Calu3 (cell line): ENCODE data around the gene SLC45A3. TPM values are rescaled to one million over a fixed set of nuclear protein-coding genes. Genes with fewer than 3 reads are reported as not detected.

Source experiments
- BruUV-seq: library from RNA; stranded (reverse); fragments of 400-500 nt; replicated peaks from 2 replicates; lab custom pipeline; 2021; lab: Mats Ljungman, UMichigan
- CTCF ChIA-PET: fragments of 300-600 bp; sonication (Branson Sonifier 250); formaldehyde crosslinking; loops from one replicate; lab custom pipeline; 2022; ENCODE audit warnings: antibody characterized with exemption; lab: Charles Lee
- DNase-seq: peaks from one replicate; pipeline ENCODE4 v3.0.0; 2022
- H3K27ac Mint-ChIP-seq: one replicate; pipeline ENCODE4 v1.8.0; 2022; ENCODE audit warnings: mixed read lengths; ENCODE audit not compliant: unreplicated experiment
- H3K27me3 Mint-ChIP-seq: one replicate; pipeline ENCODE4 v1.8.0; 2022; ENCODE audit warnings: mixed read lengths; ENCODE audit not compliant: unreplicated experiment
- H3K36me3 Mint-ChIP-seq: one replicate; pipeline ENCODE4 v1.8.0; 2022; ENCODE audit warnings: mild to moderate bottlenecking, moderate library complexity, mixed read lengths; ENCODE audit not compliant: insufficient read depth, unreplicated experiment
- H3K4me1 Mint-ChIP-seq: one replicate; pipeline ENCODE4 v1.8.0; 2022; ENCODE audit warnings: mild to moderate bottlenecking, low read depth, mixed read lengths; ENCODE audit not compliant: unreplicated experiment
- H3K4me3 Mint-ChIP-seq: one replicate; pipeline ENCODE4 v1.8.0; 2022; ENCODE audit warnings: mild to moderate bottlenecking, low read depth, moderate library complexity, mixed read lengths; ENCODE audit not compliant: unreplicated experiment
- H3K9me3 Mint-ChIP-seq: one replicate; pipeline ENCODE4 v1.8.0; 2022; ENCODE audit warnings: low read depth, mixed read lengths; ENCODE audit not compliant: unreplicated experiment
- intact Hi-C: fragments of 100-400 bp; cut with micrococcal nuclease; formaldehyde crosslinking; loops from one replicate; pipeline ENCODE4 v1.10.0; 2022; ENCODE audit not compliant: unreplicated experiment
- total RNA-seq: library from RNA; stranded (reverse); gene quantifications from 2 replicates; pipeline ENCODE4 v1.2.3, GENCODE V29; 2022
- TF ChIP-seq, protein P1 (sequence below): fragments of 200-600 bp; IDR thresholded peaks from one replicate; pipeline ENCODE4 v1.8.0; 2022; ENCODE audit warnings: antibody characterized with exemption; ENCODE audit not compliant: unreplicated experiment

SLC45A3 gene
- total RNA-seq, 1 experiment from 2014 or later, result 27.5 TPM

- intact Hi-C loops, result no loop called here
- TF ChIP-seq, protein P1, sequence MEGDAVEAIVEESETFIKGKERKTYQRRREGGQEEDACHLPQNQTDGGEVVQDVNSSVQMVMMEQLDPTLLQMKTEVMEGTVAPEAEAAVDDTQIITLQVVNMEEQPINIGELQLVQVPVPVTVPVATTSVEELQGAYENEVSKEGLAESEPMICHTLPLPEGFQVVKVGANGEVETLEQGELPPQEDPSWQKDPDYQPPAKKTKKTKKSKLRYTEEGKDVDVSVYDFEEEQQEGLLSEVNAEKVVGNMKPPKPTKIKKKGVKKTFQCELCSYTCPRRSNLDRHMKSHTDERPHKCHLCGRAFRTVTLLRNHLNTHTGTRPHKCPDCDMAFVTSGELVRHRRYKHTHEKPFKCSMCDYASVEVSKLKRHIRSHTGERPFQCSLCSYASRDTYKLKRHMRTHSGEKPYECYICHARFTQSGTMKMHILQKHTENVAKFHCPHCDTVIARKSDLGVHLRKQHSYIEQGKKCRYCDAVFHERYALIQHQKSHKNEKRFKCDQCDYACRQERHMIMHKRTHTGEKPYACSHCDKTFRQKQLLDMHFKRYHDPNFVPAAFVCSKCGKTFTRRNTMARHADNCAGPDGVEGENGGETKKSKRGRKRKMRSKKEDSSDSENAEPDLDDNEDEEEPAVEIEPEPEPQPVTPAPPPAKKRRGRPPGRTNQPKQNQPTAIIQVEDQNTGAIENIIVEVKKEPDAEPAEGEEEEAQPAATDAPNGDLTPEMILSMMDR, result no peak
- no TSS peak for BruUV-seq
Observed at GRCh38 chr1:205652984-205653383, 27.3 kb downstream of the SLC45A3 start.

GRCh38 chr1:205650241-205650640, 30.1 kb downstream of the SLC45A3 start:
- no peak for DNase-seq
- CTCF ChIA-PET, result interaction anchor here (0.6 to 0.7 kb wide), 3 partner anchors 27 to 1978 kb away, joined by 3 to 5 read pairs (median 4); no protein-coding TSS in a partner anchor
- Mint-ChIP-seq H3K27ac (no peak overlapping the region), H3K27me3 (no peaks in the 10 kb centered on the region), H3K4me3 (no peak overlapping the region), H3K4me1 (no peaks in the 10 kb centered on the region), H3K9me3 (no peaks in the 10 kb centered on the region), H3K36me3 (peaks cover 8% of the 10 kb centered on the region)
- intact Hi-C loops, result no loop called here
- TF ChIP-seq, protein P1, result no peak
- no TSS peak for BruUV-seq

More at GRCh38 chr1:205652984-205653383, 27.3 kb downstream of the SLC45A3 start:
- no peak overlapping the region for H3K4me3 Mint-ChIP-seq
- no peaks in the 10 kb centered on the region for H3K9me3 Mint-ChIP-seq
- peaks cover 8% of the 10 kb centered on the region for H3K36me3 Mint-ChIP-seq
- no peaks in the 10 kb centered on the region for H3K27me3 Mint-ChIP-seq
- CTCF ChIA-PET, result interaction anchor here (1.0 kb wide), 1 partner anchor 57 kb away, joined by 3 read pairs; no protein-coding TSS in a partner anchor
- no peaks in the 10 kb centered on the region for H3K4me1 Mint-ChIP-seq
- DNase-seq, result no peak
- no peak overlapping the region for H3K27ac Mint-ChIP-seq

- H3K4me1 Mint-ChIP-seq, result no peaks in the 10 kb centered on the region
- no peak for DNase-seq
- no peak overlapping the region for H3K4me3 Mint-ChIP-seq
- TF ChIP-seq, protein P1, result no peak
- no TSS peak for BruUV-seq
- intact Hi-C loops, result no loop called here
- H3K27me3 Mint-ChIP-seq, result no peaks in the 10 kb centered on the region
- no peaks in the 10 kb centered on the region for H3K36me3 Mint-ChIP-seq
- H3K27ac Mint-ChIP-seq, result no peak overlapping the region
- H3K9me3 Mint-ChIP-seq, result no peaks in the 10 kb centered on the region
- CTCF ChIA-PET, result interaction anchor here (0.5 to 0.7 kb wide), 2 partner anchors 57 to 658 kb away, joined by 3 to 5 read pairs; no protein-coding TSS in a partner anchor
Observed at GRCh38 chr1:205645519-205645918, 34.8 kb downstream of the SLC45A3 start.

DNA sequence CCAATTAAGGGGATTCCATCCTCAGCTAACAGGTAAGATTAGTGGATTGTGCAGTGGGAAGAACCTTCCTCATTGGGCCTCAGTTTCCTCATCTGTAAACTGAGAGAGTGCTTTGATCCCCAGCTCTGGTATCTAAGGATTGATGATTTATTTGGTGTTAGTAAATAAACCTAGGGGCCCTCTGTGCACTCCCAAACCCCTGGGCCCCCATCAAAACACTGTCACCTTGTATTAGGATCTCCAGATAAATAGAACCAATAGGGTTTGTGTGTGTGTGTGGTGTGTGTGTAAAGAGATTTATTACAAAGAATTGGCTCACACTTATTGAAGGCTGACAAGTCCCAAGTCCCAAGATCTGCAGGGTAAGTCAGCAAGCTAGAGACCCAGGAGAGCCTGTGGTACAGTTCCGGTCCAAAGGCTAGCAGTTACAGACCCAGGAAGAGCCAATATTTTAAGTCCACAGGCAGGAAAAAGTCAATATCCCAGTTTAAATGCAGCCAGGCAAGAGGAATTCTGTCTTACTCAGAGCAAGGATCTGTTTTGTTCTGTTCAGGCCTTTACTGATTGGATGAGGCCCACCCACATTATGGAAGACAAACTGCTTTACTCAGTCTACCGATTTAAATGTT, 37.5 kb downstream of the SLC45A3 start:
- no peak overlapping the region for H3K27ac Mint-ChIP-seq
- BruUV-seq, result no TSS peak

More for the DNA sequence above, 37.5 kb downstream of the SLC45A3 start:
- H3K27me3 Mint-ChIP-seq, result no peaks in the 10 kb centered on the region
- TF ChIP-seq, protein P1, result no peak
- CTCF ChIA-PET, result no interaction called here
- no peak overlapping the region for H3K4me3 Mint-ChIP-seq
- H3K36me3 Mint-ChIP-seq, result no peaks in the 10 kb centered on the region
- peaks cover 7% of the 10 kb centered on the region for H3K4me1 Mint-ChIP-seq
- intact Hi-C loops, result no loop called here
- H3K9me3 Mint-ChIP-seq, result no peaks in the 10 kb centered on the region
- no peak for DNase-seq
